C4-2B (cell line): ENCODE data around the gene RPUSD2.

Source experiments
- H3K27ac ChIP-seq: fragments of 450-650 bp; 2 replicates; pipeline ENCODE4 v1.5.1; 2017
- ZFX ChIP-seq: fragments of 450-650 bp; IDR thresholded peaks from 2 replicates; pipeline ENCODE4 v1.6.1; 2017
- TF ChIP-seq, protein P1 (sequence below): fragments of 450-650 bp; conservative IDR thresholded peaks from 2 replicates; pipeline ENCODE4 v1.5.1; 2017; ENCODE audit warnings: mild to moderate bottlenecking

RPUSD2 gene

DNA sequence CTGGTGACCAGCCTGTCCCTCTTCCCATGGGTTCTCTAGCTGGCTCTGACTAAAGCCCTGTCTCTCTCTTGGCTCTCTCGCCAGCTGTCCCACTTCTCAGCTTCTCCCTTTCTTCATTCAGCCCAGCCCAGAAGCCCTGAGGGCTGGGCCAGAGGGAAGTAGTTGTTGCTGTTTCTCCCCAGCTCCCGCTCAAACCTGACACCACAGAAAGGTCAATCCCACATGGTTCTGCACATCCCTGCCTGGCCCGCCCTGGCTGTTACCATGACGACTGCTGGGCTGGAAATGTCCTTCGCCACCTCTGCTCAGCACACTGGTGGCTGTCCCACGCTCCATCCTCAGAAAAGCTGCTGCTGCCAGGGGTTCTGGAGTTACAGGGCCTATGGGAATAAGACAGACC lies 30.1 kb upstream of the RPUSD2 start:
- H3K27ac ChIP-seq, result no peak overlapping the region
- TF ChIP-seq ZFX, result no peak
- TF ChIP-seq, protein P1, sequence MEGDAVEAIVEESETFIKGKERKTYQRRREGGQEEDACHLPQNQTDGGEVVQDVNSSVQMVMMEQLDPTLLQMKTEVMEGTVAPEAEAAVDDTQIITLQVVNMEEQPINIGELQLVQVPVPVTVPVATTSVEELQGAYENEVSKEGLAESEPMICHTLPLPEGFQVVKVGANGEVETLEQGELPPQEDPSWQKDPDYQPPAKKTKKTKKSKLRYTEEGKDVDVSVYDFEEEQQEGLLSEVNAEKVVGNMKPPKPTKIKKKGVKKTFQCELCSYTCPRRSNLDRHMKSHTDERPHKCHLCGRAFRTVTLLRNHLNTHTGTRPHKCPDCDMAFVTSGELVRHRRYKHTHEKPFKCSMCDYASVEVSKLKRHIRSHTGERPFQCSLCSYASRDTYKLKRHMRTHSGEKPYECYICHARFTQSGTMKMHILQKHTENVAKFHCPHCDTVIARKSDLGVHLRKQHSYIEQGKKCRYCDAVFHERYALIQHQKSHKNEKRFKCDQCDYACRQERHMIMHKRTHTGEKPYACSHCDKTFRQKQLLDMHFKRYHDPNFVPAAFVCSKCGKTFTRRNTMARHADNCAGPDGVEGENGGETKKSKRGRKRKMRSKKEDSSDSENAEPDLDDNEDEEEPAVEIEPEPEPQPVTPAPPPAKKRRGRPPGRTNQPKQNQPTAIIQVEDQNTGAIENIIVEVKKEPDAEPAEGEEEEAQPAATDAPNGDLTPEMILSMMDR, result no peak

DNA sequence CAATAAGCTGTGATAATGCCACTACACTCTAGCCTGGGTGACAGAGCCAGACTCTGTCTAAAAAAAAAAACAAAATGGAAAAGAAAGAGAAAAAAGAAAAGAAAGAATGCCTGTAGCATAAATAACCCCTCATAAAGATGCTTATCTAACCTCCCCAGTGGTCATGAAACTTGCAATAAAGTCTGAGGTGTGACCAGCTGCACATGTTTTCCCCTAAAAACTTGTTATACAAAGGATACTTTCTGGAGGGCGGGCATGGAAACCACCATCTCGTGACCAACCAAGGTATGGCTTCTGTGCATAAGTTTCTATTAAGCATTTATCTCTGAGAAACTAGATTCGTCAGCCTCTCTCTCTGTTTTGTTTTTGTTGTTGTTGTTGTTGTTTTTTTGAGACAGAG lies 26.0 kb upstream of the RPUSD2 start:
- TF ChIP-seq, protein P1, result no peak
- TF ChIP-seq ZFX, result no peak

GRCh38 chr15:40543631-40544294 lies 25.3 kb upstream of the RPUSD2 start:
- TF ChIP-seq ZFX, result no peak
- TF ChIP-seq, protein P1, result no peak
- H3K27ac ChIP-seq, result no peak overlapping the region

More for the DNA sequence above, 26.0 kb upstream of the RPUSD2 start:
- H3K27ac ChIP-seq, result no peak overlapping the region

DNA sequence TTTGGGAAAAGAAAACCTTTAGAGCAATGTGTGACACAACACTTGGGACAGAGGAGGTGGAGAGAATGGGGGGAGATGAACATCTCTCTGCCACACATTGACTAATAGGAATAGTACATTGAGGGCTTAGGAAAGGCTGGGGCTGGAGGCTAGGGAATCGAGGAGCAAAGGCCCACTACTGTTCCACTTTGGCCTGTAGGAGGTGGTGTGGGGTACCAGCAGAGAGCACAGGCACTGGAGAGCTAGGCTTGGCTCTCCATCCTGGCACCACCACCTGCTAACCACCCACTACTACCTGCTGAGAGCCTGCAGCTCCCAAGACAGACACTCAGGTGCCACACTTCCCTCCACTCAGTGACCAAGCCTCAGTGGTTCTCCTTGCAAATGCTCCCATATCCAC lies 23.6 kb upstream of the RPUSD2 start:
- no peak overlapping the region for H3K27ac ChIP-seq
- TF ChIP-seq ZFX, result no peak
- TF ChIP-seq, protein P1, result no peak

DNA sequence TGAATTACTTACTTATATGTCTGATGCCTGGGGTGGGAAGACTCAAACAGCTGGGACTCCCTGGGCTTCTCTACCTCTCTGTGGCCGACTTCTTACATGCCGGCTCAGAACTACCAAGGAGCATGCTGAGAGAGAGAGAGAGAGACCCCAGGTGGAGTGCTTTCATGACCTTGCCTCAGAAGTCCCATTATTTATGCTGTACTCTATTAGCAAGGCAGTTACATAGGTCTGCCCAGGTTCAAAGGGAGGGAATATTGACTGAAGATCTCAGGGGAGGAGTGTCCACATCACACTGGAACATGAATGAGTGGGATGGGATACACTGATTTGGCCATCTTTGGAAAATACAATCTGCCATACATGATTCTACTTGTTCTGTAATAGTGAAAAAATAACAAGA lies 20.5 kb upstream of the RPUSD2 start:
- TF ChIP-seq, protein P1, result no peak
- no peak for TF ChIP-seq ZFX
- H3K27ac ChIP-seq, result no peak overlapping the region

DNA sequence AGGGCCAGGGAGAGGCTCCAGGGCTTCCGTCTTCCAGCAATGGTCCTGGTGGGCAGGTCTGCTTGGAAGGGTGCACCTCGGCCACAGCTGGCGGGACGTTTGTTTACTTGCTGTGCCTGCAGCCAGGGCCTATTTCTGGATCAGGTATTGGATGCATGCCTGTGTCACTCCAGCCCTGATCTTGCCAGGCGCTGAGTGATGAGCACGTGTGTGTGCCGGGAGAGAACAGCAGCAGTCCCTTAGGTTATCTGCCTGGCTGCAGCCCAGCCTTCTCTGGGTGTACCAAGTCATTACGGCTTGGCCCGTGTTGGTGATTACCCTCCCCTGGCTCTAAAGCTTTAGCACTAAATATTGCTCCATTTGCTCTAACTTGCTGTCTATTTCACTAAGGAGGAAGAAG lies 19.2 kb upstream of the RPUSD2 start:
- H3K27ac ChIP-seq, result no peak overlapping the region

DNA sequence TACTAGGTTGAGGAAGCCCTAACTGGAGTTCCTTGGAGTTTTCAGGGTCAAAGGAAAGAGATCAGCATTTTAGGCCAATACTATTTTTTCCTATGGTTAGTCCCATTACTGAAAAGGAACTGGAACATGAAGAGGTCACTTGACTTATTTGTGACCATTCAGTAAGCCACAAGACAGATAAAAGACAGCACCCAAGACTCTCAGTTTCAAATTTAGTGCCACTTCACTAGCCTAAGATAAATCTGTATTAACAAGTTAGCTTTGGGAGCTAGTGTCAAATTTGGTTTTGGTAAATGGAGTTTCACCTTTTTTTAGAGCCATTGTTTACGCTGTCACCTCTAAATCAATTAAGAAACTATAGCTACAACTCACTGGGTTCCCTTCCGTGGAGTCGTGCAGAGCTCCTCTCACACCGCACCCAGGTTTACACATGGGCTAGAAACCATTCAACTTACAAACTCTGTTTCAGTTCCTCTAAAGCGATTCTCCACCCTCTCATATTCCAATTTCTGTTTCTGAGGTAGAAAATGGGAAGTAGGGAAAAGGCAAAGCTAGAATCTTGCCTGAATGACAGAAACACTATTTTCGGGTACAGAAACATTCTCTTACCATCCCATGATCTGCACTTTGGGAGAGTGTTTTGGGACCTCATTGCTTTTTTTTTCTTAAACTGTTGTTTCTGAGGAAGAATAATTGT lies 18.6 kb upstream of the RPUSD2 start:
- no peak overlapping the region for H3K27ac ChIP-seq
- no peak for TF ChIP-seq ZFX
- TF ChIP-seq, protein P1, result no peak

More for the DNA sequence above, 19.2 kb upstream of the RPUSD2 start:
- TF ChIP-seq, protein P1, result no peak
- no peak for TF ChIP-seq ZFX
